HCT116 (cell line): ENCODE results near the gene LTBP4. TPM values are rescaled to one million over a fixed set of nuclear protein-coding genes. Genes with fewer than 3 reads are reported as not detected.

Experiments
- ATAC-seq: fragments of 200-7000 bp; cut with Tn5 transposase; 2 replicates; pipeline ENCODE4 v1.9.1; 2020; ENCODE audit warnings: mild to moderate bottlenecking, moderate library complexity
- BruUV-seq: library from RNA; stranded (reverse); fragments of 400-500 nt; replicated peaks from 2 replicates; lab custom pipeline; 2021; lab: Mats Ljungman, UMichigan
- CTCF ChIA-PET: fragments of 300-600 bp; sonication (Branson Sonifier 250); formaldehyde crosslinking; loops from one replicate; lab custom pipeline; 2021; ENCODE audit warnings: antibody characterized with exemption; lab: Charles Lee
- POLR2A ChIA-PET: fragments of 300-600, 350-600 bp; sonication (Branson Sonifier 250); formaldehyde crosslinking; loops from one replicate; lab custom pipeline; 2021; ENCODE audit warnings: antibody characterized with exemption; lab: Charles Lee
- RAD21 ChIA-PET, 2 experiments: fragments of 300-600 bp; sonication (Branson Sonifier 250); formaldehyde crosslinking; loops; one replicate each; lab custom pipeline; 2023; ENCODE audit warnings: low total read pairs in 2 of 2; ENCODE audit not compliant: uncharacterized antibody in 2 of 2, unreplicated experiment in 2 of 2, low non-redundant PET in 1 of 2; lab: Charles Lee
- DNase-seq: peaks from one replicate; pipeline ENCODE4 v3.0.0-alpha.2; 2010; ENCODE audit warnings: low read depth, low spot score
- H2AFZ ChIP-seq: fragments of 200-600 bp; shearing (Covaris generic), sonication (generic); 2 replicates; pipeline ENCODE4 v1.6.1; 2017; ENCODE audit warnings: low read depth, mixed run types, mixed read lengths, antibody characterized with exemption, low read length; ENCODE audit not compliant: poor library complexity, severe bottlenecking
- H3K27ac ChIP-seq: 2 replicates; pipeline ENCODE4 v1.5.1; 2012; ENCODE audit warnings: low read depth, low read length
- H3K27me3 ChIP-seq: fragments of 200-600 bp; sonication (generic); 2 replicates; pipeline ENCODE4 v1.6.1; 2016; ENCODE audit warnings: mixed run types, low read length, mixed read lengths; ENCODE audit not compliant: insufficient read depth
- H3K36me3 ChIP-seq, 2 experiments: fragments of 200-500 bp in 1 of 2; fragments of 200-600 bp in 1 of 2; sonication (Bioruptor generic) in 1 of 2; sonication (generic) in 1 of 2; 2 replicates each; pipeline versions ENCODE4 v1.5.1 to v1.6.1; 2014 to 2016; ENCODE audit warnings: low read length in 2 of 2, inconsistent platforms in 1 of 2, mixed read lengths in 1 of 2, mixed run types in 1 of 2; ENCODE audit not compliant: insufficient read depth in 2 of 2, control insufficient read depth in 1 of 2
- H3K4me1 ChIP-seq, 2 experiments: fragments of 200-600 bp in 1 of 2; sonication (generic) in 1 of 2; 2 replicates each; pipeline versions ENCODE4 v1.5.1 to v1.6.1; 2012 to 2017; ENCODE audit warnings: low read length in 2 of 2, inconsistent platforms in 1 of 2, mild to moderate bottlenecking in 1 of 2, mixed read lengths in 1 of 2, mixed run types in 1 of 2, moderate library complexity in 1 of 2; ENCODE audit not compliant: insufficient read depth in 2 of 2, control insufficient read depth in 1 of 2
- H3K4me2 ChIP-seq: fragments of 200-600 bp; sonication (generic); 2 replicates; pipeline ENCODE4 v1.6.1; 2017; ENCODE audit warnings: mixed run types, low read length, mixed read lengths
- H3K4me3 ChIP-seq, 2 experiments: fragments of 200-600 bp in 1 of 2; sonication (generic) in 1 of 2; replicated peaks in 1 of 2; 2 replicates each; pipeline ENCODE4 v1.5.1; 2011 to 2016; ENCODE audit warnings: low read length in 2 of 2, control low read depth in 1 of 2, low read depth in 1 of 2, mild to moderate bottlenecking in 1 of 2, mixed read lengths in 1 of 2, mixed run types in 1 of 2
- H3K79me2 ChIP-seq: fragments of 200-600 bp; sonication (generic); 2 replicates; pipeline ENCODE4 v1.6.1; 2017; ENCODE audit warnings: mild to moderate bottlenecking, mixed run types, low read length, moderate library complexity, mixed read lengths; ENCODE audit not compliant: insufficient read depth
- H3K9ac ChIP-seq: fragments of 200-600 bp; sonication (generic); 2 replicates; pipeline ENCODE4 v1.6.1; 2016; ENCODE audit warnings: low read length, mixed read lengths
- H3K9me2 ChIP-seq: fragments of 200-600 bp; sonication (generic), shearing (Covaris generic); 2 replicates; pipeline ENCODE4 v1.6.1; 2017; ENCODE audit warnings: mixed run types, mild to moderate bottlenecking, moderate library complexity; ENCODE audit not compliant: insufficient read depth
- H3K9me3 ChIP-seq, 2 experiments: fragments of 200-500 bp in 1 of 2; fragments of 200-600 bp in 1 of 2; sonication (Bioruptor generic) in 1 of 2; sonication (generic) in 1 of 2; 2 replicates each; pipeline ENCODE4 v1.6.1; 2014 to 2017; ENCODE audit warnings: low read length in 2 of 2, mixed read lengths in 2 of 2, inconsistent platforms in 1 of 2, low read depth in 1 of 2, mild to moderate bottlenecking in 1 of 2, mixed run types in 1 of 2, moderate library complexity in 1 of 2; ENCODE audit not compliant: control insufficient read depth in 1 of 2, insufficient read depth in 1 of 2
- H4K20me1 ChIP-seq: fragments of 200-600 bp; sonication (generic), shearing (Covaris generic); 2 replicates; pipeline ENCODE4 v1.6.1; 2017; ENCODE audit warnings: mixed run types, mild to moderate bottlenecking, moderate library complexity; ENCODE audit not compliant: insufficient read depth
- ATF3 ChIP-seq: IDR thresholded peaks from 2 replicates; pipeline ENCODE4 v1.6.1; 2012
- CTCF ChIP-seq, 3 experiments: fragments of 200-600 bp in 1 of 3; sonication (generic) in 1 of 3; IDR thresholded peaks in 2 of 3; conservative IDR thresholded peaks in 1 of 3; 2 replicates each; pipeline ENCODE4 v1.5.1; 2012 to 2017; ENCODE audit warnings: low read depth in 2 of 3, low read length in 2 of 3, antibody characterized with exemption in 1 of 3, borderline replicate concordance in 1 of 3, control low read depth in 1 of 3, mild to moderate bottlenecking in 1 of 3, mixed read lengths in 1 of 3, mixed run types in 1 of 3, moderate library complexity in 1 of 3; ENCODE audit not compliant: insufficient read depth in 1 of 3
- ELF1 ChIP-seq: IDR thresholded peaks from 2 replicates; pipeline ENCODE4 v1.6.1; 2012; ENCODE audit warnings: low read depth, borderline replicate concordance
- EZH2 ChIP-seq: fragments of 200-600 bp; sonication (generic); IDR thresholded peaks from 2 replicates; pipeline ENCODE4 v1.6.1; 2017; ENCODE audit warnings: antibody characterized with exemption, mixed run types
- MAX ChIP-seq: IDR thresholded peaks from 2 replicates; pipeline ENCODE4 v1.6.1; 2012
- POLR2AphosphoS5 ChIP-seq: IDR thresholded peaks from 2 replicates; pipeline ENCODE4 v1.6.1; 2011; ENCODE audit warnings: mild to moderate bottlenecking, low read depth, low read length, moderate library complexity
- RAD21 ChIP-seq: IDR thresholded peaks from 2 replicates; pipeline ENCODE4 v1.6.1; 2012; ENCODE audit warnings: low read depth, mild to moderate bottlenecking
- SP1 ChIP-seq: IDR thresholded peaks from 2 replicates; pipeline ENCODE4 v1.6.1; 2012; ENCODE audit warnings: low read depth
- ZBTB33 ChIP-seq: IDR thresholded peaks from 2 replicates; pipeline ENCODE4 v1.6.1; 2011; ENCODE audit warnings: mild to moderate bottlenecking, low read length, moderate library complexity; ENCODE audit not compliant: insufficient replicate concordance; ENCODE audit errors: extremely low read depth
- ZFX ChIP-seq: fragments of 450-650 bp; IDR thresholded peaks from 2 replicates; pipeline ENCODE4 v1.6.1; 2017
- intact Hi-C: fragments of 100-400 bp; cut with micrococcal nuclease; formaldehyde crosslinking; loops from 2 replicates; pipeline ENCODE4 v1.10.0; 2022
- total RNA-seq: library from RNA; stranded (reverse); gene quantifications from one replicate; pipeline ENCODE4 v1.2.1, GENCODE V29; 2021; ENCODE audit not compliant: unreplicated experiment

LTBP4 gene
- total RNA-seq, 1 experiment from 2014 or later, result 310 TPM

GRCh38 chr19:40599331-40599901, 1.8 kb upstream of the LTBP4 start:
- ChIA-PET POLR2A (interaction anchor here (0.9 to 1.6 kb wide), 3 partner anchors 14 to 29 kb away, joined by 3 to 7 read pairs (median 3); no protein-coding TSS in a partner anchor), RAD21 (interaction anchor here in 1 of 2 experiments (0.7 kb wide), 1 partner anchor 135 kb away, joined by 3 read pairs; no protein-coding TSS in a partner anchor), CTCF (interaction anchor here (1.0 to 3.9 kb wide), 7 partner anchors 21 to 294 kb away, joined by 3 to 27 read pairs (median 5); no protein-coding TSS in a partner anchor)
- Histone ChIP-seq H3K9me3 (no peaks in the 10 kb centered on the region), H4K20me1 (no peaks in the 10 kb centered on the region), H3K9me2 (no peaks in the 10 kb centered on the region), H3K36me3 (no peaks in the 10 kb centered on the region), H3K4me2 (peak overlapping the region; percentile 91), H3K27ac (0 out of 2 replicates have a peak overlapping the region, but pooled peaks have one; percentile 63), H2AFZ (no peak overlapping the region), H3K9ac (0 out of 2 replicates have a peak overlapping the region, but pooled peaks have one; percentile 85), H3K4me1 (peaks cover 31 to 76% of the 10 kb centered on the region in 2 experiments), H3K79me2 (peaks cover 11% of the 10 kb centered on the region; the same call in 1 of the 2 replicates), H3K4me3 (no peak overlapping the region), H3K27me3 (no peaks in the 10 kb centered on the region)
- DNase-seq (no peak), ATAC-seq (no peak)
- no peak for TF ChIP-seq POLR2AphosphoS5
- TF ChIP-seq RAD21, result no peak
- TF ChIP-seq ELF1, result no peak
- no TSS peak for BruUV-seq
- intact Hi-C loops, result loop anchor here (5.0 kb wide), 1 partner anchor 77 kb away; no protein-coding TSS in a partner anchor

- POLR2A ChIA-PET, result interaction anchor here (0.9 to 1.6 kb wide), 3 partner anchors 13 to 179 kb away, joined by 3 read pairs; no protein-coding TSS in a partner anchor
- H3K4me1 ChIP-seq, result peaks cover 32 to 76% of the 10 kb centered on the region in 2 experiments
- BruUV-seq, result no TSS peak
- TF ChIP-seq SP1 (no peak), ZBTB33 (no peak), EZH2 (no peak), RAD21 (no peak), POLR2AphosphoS5 (no peak), MAX (no peak), ATF3 (no peak), CTCF (IDR thresholded peaks at IDR 0.05 in 2 of 3, conservative IDR thresholded peaks at IDR 0.05 in 1 of 3; ENCODE audit: borderline replicate concordance in 1 of 3, insufficient read depth in 1 of 3, low read depth in 2 of 3, low read length in 2 of 3) (no peak), ZFX (no peak)
Observed at GRCh38 chr19:40599902-40600569, 1.1 kb upstream of the LTBP4 start.

More at GRCh38 chr19:40599902-40600569, 1.1 kb upstream of the LTBP4 start:
- Histone ChIP-seq H3K9ac (no peak overlapping the region), H3K27me3 (no peaks in the 10 kb centered on the region), H4K20me1 (no peaks in the 10 kb centered on the region), H3K4me2 (no peak overlapping the region), H3K9me3 (no peaks in the 10 kb centered on the region), H3K79me2 (peaks cover 15% of the 10 kb centered on the region; the same call in 1 of the 2 replicates), H3K27ac (peak overlapping the region; percentile 87; the same call in 1 of the 2 replicates), H3K36me3 (no peaks in the 10 kb centered on the region), H3K4me3 (no peak overlapping the region), H3K9me2 (no peaks in the 10 kb centered on the region), H2AFZ (no peak overlapping the region)
- RAD21 ChIA-PET, result interaction anchor here in 1 of 2 experiments (0.7 kb wide), 1 partner anchor 136 kb away, joined by 3 read pairs; no protein-coding TSS in a partner anchor
- no peak for ATAC-seq
- CTCF ChIA-PET, result interaction anchor here (1.0 to 4.3 kb wide), 6 partner anchors 14 to 136 kb away, joined by 3 to 39 read pairs (median 18); no protein-coding TSS in a partner anchor
- intact Hi-C loops, result loop anchor here (5.0 to 10.0 kb wide), 3 partner anchors 78 to 455 kb away; no protein-coding TSS in a partner anchor
- no peak for DNase-seq
